A549 (cell line): ENCODE results near the gene CER1.

ENCODE experiments used
- EP300 ChIP-seq, 2 experiments: fragments of >200 bp; sonication (Bioruptor Twin); formaldehyde crosslinking; IDR thresholded peaks; 2 replicates in 1 of 2; 3 replicates in 1 of 2; pipeline ENCODE4 v1.6.1; 2016 to 2017
- GATA3 ChIP-seq: IDR thresholded peaks from 2 replicates; pipeline ENCODE4 v1.6.1; 2012; ENCODE audit warnings: borderline replicate concordance
- JUN ChIP-seq, 2 experiments: fragments of >200 bp; sonication (Bioruptor Twin); formaldehyde crosslinking; IDR thresholded peaks; 2 replicates in 1 of 2; 3 replicates in 1 of 2; pipeline ENCODE4 v1.6.1; 2016 to 2017
- MAFK ChIP-seq: fragments of 450-650 bp; IDR thresholded peaks from 2 replicates; pipeline ENCODE4 v1.6.1; 2014; ENCODE audit not compliant: partially characterized antibody
- MAX ChIP-seq: IDR thresholded peaks from 2 replicates; pipeline ENCODE4 v1.6.1; 2012
- MYC ChIP-seq: IDR thresholded peaks from 2 replicates; pipeline ENCODE4 v1.6.1; 2012; ENCODE audit warnings: mild to moderate bottlenecking, inconsistent platforms, low read length, improper control_type of control experiment, borderline replicate concordance
- RAD21 ChIP-seq, 2 experiments: fragments of >200 bp in 1 of 2; sonication (Bioruptor Twin) in 1 of 2; formaldehyde crosslinking in 1 of 2; IDR thresholded peaks in 1 of 2; conservative IDR thresholded peaks in 1 of 2; 2 replicates in 1 of 2; 3 replicates in 1 of 2; pipeline ENCODE4 v1.6.1; 2012 to 2018; ENCODE audit warnings: inconsistent platforms in 1 of 2
- TF ChIP-seq, protein P1 (sequence below): fragments of >200 bp; sonication (Bioruptor Twin); formaldehyde crosslinking; IDR thresholded peaks from 3 replicates; pipeline ENCODE4 v1.5.1; 2016

DNA sequence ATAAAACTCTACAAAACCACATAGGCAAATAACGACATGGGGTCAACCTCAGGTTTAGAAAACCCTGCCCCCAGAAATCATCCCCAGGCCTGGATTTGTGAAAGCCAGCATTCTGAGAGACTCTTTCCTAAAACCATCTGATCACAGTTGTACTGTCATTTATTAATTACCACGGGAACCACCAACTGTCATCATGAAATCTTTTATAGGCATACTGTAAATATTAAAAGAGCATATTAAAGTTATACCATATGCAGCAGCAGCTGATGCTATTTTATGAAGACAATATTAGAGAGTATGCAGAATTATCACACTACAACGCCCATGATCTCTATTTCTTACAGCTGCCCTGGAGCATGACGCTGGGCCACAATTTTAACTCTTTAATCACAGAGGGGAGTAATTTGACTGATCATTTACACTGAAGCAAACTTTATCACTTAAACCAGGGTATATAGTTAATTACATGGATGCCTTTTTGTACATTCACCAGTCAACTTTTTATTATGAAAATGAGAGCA lies 20.3 kb downstream of the CER1 start:
- TF ChIP-seq EP300 (IDR thresholded peaks at IDR 0.05): no peak
- TF ChIP-seq, protein P1, sequence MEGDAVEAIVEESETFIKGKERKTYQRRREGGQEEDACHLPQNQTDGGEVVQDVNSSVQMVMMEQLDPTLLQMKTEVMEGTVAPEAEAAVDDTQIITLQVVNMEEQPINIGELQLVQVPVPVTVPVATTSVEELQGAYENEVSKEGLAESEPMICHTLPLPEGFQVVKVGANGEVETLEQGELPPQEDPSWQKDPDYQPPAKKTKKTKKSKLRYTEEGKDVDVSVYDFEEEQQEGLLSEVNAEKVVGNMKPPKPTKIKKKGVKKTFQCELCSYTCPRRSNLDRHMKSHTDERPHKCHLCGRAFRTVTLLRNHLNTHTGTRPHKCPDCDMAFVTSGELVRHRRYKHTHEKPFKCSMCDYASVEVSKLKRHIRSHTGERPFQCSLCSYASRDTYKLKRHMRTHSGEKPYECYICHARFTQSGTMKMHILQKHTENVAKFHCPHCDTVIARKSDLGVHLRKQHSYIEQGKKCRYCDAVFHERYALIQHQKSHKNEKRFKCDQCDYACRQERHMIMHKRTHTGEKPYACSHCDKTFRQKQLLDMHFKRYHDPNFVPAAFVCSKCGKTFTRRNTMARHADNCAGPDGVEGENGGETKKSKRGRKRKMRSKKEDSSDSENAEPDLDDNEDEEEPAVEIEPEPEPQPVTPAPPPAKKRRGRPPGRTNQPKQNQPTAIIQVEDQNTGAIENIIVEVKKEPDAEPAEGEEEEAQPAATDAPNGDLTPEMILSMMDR: no peak
- TF ChIP-seq MAX: no peak
- TF ChIP-seq MYC: no peak
- TF ChIP-seq JUN (IDR thresholded peaks at IDR 0.05): no peak
- TF ChIP-seq GATA3: no peak
- no peak for TF ChIP-seq RAD21 (conservative IDR thresholded peaks at IDR 0.05 in 1 of 2, IDR thresholded peaks at IDR 0.05 in 1 of 2)
- no peak for TF ChIP-seq MAFK
